GM04504 (cell line): ENCODE measurements around the gene A2M.

ENCODE experiments used
- DNase-seq: peaks from one replicate; pipeline ENCODE4 v3.0.0-alpha.2; 2012; ENCODE audit warnings: low read depth

The A2M gene

GRCh38 chr12:9036227-9036626, 79.5 kb downstream of the A2M start:
- DNase-seq = no peak

- no peak for DNase-seq
Measured at GRCh38 chr12:9034095-9034494, 81.6 kb downstream of the A2M start.

GRCh38 chr12:9033265-9033887, 82.3 kb downstream of the A2M start:
- no peak for DNase-seq

- DNase-seq = no peak
Measured at GRCh38 chr12:9032202-9032964, 83.3 kb downstream of the A2M start.

GRCh38 chr12:9030776-9031175, 84.9 kb downstream of the A2M start:
- no peak for DNase-seq

- no peak for DNase-seq
Measured at GRCh38 chr12:9027161-9028059, 88.3 kb downstream of the A2M start.

- no peak for DNase-seq
Measured at GRCh38 chr12:9024512-9024911, 91.2 kb downstream of the A2M start.

- no peak for DNase-seq
Measured at GRCh38 chr12:9022592-9022991, 93.1 kb downstream of the A2M start.
